ENCODE measurements around the gene ACSBG1.
A peak's percentile ranks its signal among the peaks of the same experiment; 100 is the strongest.

Gene ACSBG1

DNA sequence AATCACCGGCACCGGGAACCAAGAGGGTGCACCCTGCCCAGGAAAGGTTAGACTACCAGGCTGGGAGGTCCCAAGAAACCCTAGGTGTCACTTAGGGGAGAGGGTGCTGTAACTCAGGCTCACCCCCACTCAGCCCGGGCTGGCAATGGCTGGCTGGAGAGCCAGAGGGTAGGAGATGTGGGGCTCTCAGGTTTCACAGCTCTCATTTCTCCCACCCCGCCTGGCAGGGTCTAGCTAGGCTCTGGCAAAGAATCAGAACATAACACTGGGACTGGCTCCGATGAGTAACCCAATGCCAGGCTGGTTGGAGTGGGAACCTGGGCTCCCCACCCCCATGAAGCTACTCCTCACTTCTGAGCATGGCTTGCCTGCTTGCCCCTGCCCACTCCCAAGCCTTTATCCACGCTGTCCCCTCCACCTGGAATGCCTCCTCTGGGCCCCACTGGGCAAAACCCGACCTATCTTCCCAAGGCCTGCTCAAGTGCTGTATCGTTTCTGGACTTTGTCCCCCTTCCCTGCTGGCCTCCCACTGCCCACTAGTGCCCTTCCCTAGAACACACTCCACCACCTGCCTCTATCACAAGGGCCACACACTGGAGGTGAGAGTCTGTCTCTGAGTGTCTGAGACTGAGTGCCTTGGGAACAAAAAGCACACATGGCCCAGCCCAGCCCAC lies 105.2 kb downstream of the ACSBG1 start:
- CTCF ChIA-PET = interaction anchor here (1.0 to 1.9 kb wide), 2 partner anchors 48 to 66 kb away, joined by 3 to 11 read pairs; no protein-coding TSS in a partner anchor
- peak; percentile 36 for DNase-seq (ENCODE audit: low spot score)
- POLR2A ChIA-PET (ENCODE audit: low non-redundant PET) = no interaction called here
- peak overlapping the region; percentile 10; the same call in 1 of the 2 replicates for H3K27ac ChIP-seq
- TF ChIP-seq, protein P1, sequence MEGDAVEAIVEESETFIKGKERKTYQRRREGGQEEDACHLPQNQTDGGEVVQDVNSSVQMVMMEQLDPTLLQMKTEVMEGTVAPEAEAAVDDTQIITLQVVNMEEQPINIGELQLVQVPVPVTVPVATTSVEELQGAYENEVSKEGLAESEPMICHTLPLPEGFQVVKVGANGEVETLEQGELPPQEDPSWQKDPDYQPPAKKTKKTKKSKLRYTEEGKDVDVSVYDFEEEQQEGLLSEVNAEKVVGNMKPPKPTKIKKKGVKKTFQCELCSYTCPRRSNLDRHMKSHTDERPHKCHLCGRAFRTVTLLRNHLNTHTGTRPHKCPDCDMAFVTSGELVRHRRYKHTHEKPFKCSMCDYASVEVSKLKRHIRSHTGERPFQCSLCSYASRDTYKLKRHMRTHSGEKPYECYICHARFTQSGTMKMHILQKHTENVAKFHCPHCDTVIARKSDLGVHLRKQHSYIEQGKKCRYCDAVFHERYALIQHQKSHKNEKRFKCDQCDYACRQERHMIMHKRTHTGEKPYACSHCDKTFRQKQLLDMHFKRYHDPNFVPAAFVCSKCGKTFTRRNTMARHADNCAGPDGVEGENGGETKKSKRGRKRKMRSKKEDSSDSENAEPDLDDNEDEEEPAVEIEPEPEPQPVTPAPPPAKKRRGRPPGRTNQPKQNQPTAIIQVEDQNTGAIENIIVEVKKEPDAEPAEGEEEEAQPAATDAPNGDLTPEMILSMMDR (conservative IDR thresholded peaks at IDR 0.05; ENCODE audit: low read depth) = no peak

DNA sequence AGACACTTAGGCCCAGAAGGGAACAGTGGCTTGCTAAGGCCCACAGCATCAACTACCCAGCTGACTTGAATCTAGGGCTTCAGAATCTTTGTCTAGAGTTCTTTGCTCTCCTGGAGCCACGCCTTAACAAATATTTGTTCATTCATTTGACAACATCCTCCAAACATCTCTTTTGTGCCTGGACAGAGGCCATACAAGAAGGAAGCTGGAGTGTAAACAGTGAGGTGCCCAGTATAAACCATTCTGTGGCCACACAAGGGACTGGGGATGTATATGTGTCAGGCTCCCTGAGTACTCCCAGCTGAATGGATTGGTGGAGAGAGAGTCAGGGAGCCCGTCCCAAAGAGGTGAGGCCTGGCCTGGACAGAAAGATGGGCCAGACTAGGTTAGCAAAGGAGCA lies 106.5 kb downstream of the ACSBG1 start:
- CTCF ChIA-PET = interaction anchor here (0.6 kb wide), 1 partner anchor 184 kb away, joined by 3 read pairs; no protein-coding TSS in a partner anchor
- TF ChIP-seq, protein P1 (conservative IDR thresholded peaks at IDR 0.05; ENCODE audit: low read depth) = no peak
- no peak overlapping the region for H3K27ac ChIP-seq
- no peak for DNase-seq (ENCODE audit: low spot score)
- POLR2A ChIA-PET (ENCODE audit: low non-redundant PET) = no interaction called here

DNA sequence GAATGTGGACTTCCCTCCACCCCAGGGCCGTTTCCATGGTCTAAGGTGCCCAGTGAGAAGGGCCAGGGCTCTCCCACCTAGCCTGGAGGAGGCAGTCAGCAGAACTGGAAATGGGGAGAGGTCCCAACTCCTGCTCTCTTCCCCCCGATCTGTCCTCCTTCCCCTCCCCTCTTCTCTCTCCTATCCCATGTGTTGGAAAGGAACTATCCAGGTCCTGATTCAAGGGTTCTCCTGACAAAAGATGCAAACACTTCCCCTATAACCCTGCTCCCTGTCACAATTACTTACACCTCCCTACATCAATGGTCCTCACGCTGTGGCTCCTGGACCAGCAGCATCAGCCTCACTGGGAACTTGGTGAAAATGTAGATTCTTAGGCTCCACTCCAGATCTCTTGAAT lies 109.1 kb downstream of the ACSBG1 start:
- POLR2A ChIA-PET (ENCODE audit: low non-redundant PET) = no interaction called here
- DNase-seq (ENCODE audit: low spot score) = no peak
- H3K27ac ChIP-seq = no peak overlapping the region
- CTCF ChIA-PET = no interaction called here
- TF ChIP-seq, protein P1 (conservative IDR thresholded peaks at IDR 0.05; ENCODE audit: low read depth) = no peak

DNA sequence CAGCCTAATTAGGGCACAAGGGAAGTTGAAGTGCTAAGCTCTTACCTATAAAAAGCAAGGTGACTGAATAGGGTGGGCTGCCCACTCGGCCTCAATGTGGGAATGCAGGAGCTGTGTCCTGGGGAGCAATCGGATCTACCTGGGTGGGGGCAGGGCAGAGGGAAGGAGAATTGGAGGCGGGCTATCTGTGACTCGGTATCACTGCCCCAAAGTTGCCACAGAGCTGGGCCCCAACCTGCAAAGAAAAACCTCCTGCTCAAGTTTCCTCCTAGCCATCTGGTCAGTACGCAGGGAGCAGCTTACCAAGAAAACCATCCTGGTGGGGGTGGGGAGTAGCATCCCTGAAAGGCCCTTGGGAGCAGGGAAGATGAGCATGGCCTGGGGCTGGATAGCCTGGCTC lies 113.8 kb downstream of the ACSBG1 start:
- no peak overlapping the region for H3K27ac ChIP-seq
- ChIA-PET CTCF (interaction anchor here (0.7 to 2.0 kb wide), 3 partner anchors 11 to 75 kb away, joined by 3 to 9 read pairs (median 3); no protein-coding TSS in a partner anchor), POLR2A (ENCODE audit: low non-redundant PET) (no interaction called here)
- no peak for DNase-seq (ENCODE audit: low spot score)
- TF ChIP-seq, protein P1 (conservative IDR thresholded peaks at IDR 0.05; ENCODE audit: low read depth) = no peak

All from RWPE1 (cell line).